ENCODE data around the gene CD99.

DNA sequence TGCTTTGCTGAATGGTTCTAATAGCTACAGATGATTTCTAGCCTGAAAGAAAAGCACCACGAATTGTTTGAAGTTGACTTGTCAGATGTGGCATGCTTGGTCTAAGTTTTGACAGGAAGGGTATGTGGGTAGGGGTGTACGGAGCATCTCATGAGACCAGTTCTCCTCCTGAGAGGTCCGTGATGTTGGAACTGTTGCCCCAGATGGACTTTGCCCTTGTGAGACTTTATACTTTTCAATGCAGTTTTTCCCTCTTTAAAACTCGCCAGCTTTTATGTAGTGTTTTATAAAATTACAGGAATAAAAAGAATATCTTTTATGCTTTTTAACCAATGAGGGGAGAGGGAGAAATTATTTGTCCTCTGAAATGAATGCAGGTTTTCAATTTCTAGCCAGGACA lies 44.2 kb downstream of the CD99 start:
- TF ChIP-seq, protein P1, sequence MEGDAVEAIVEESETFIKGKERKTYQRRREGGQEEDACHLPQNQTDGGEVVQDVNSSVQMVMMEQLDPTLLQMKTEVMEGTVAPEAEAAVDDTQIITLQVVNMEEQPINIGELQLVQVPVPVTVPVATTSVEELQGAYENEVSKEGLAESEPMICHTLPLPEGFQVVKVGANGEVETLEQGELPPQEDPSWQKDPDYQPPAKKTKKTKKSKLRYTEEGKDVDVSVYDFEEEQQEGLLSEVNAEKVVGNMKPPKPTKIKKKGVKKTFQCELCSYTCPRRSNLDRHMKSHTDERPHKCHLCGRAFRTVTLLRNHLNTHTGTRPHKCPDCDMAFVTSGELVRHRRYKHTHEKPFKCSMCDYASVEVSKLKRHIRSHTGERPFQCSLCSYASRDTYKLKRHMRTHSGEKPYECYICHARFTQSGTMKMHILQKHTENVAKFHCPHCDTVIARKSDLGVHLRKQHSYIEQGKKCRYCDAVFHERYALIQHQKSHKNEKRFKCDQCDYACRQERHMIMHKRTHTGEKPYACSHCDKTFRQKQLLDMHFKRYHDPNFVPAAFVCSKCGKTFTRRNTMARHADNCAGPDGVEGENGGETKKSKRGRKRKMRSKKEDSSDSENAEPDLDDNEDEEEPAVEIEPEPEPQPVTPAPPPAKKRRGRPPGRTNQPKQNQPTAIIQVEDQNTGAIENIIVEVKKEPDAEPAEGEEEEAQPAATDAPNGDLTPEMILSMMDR (IDR thresholded peaks at IDR 0.05), result no peak
- TF ChIP-seq POLR2A (IDR thresholded peaks at IDR 0.05) (no peak), POLR2AphosphoS5 (IDR thresholded peaks at IDR 0.05) (no peak), EP300 (IDR thresholded peaks at IDR 0.05) (no peak)
